ENCODE results near the gene YARS2.

- TF ChIP-seq POLR2AphosphoS5 (IDR thresholded peaks at IDR 0.05; ENCODE audit: insufficient read depth in 1 of 2, low read depth in 1 of 2) (no peak), CTCF (IDR thresholded peaks at IDR 0.05) (no peak), POLR2A (IDR thresholded peaks at IDR 0.05) (no peak)
Observed at GRCh38 chr12:32702946-32703345, 52.8 kb downstream of the YARS2 start.
